Right lobe of liver (tissue), 4 donors: ENCODE data around the gene MYLK2.

Experiments used
- CTCF ChIP-seq, 4 donors: fragments of 200-600 bp in 3 of 4; fragments of 450-650 bp in 1 of 4; IDR thresholded peaks; one replicate each; pipeline versions ENCODE4 v1.5.1 to v1.8.0; 2016 to 2022; ENCODE audit warnings: antibody characterized with exemption in 4 of 4, mild to moderate bottlenecking in 2 of 4
- POLR2A ChIP-seq: fragments of 450-650 bp; IDR thresholded peaks from one replicate; pipeline ENCODE4 v1.6.1; 2017; ENCODE audit warnings: antibody characterized with exemption, mild to moderate bottlenecking
- donor health status: DM: no; HTN: no; CAD: no.
- donor health status: DM: no; HTN: no; CAD: no.
- donor health status: DM: no; HTN: yes; CAD: no.

- no peak for TF ChIP-seq CTCF (IDR thresholded peaks at IDR 0.05)
- no peak for TF ChIP-seq POLR2A
These were observed 44.3 kb downstream of the MYLK2 start for GRCh38 chr20:31863296-31864085.
